HEK293 (cell line): ENCODE measurements around the gene NOD2.

ENCODE experiments used
- CTCF ChIA-PET: fragments of 350-600 bp; formaldehyde crosslinking; extraction: SDS; loops from one replicate; lab custom pipeline; 2021; ENCODE audit warnings: antibody characterized with exemption; lab: Yijun Ruan, JAX
- POLR2A ChIA-PET: fragments of 300-600 bp; formaldehyde crosslinking; extraction: SDS; loops from one replicate; lab custom pipeline; 2020; ENCODE audit warnings: antibody characterized with exemption, inconsistent platforms; lab: Yijun Ruan, JAX
- H3K27ac ChIP-seq: fragments of 200-500 bp; sonication (Bioruptor generic); 2 replicates; pipeline ENCODE4 v1.5.1; 2014; ENCODE audit warnings: low read depth, low read length, control low read depth, inconsistent platforms; ENCODE audit errors: extremely low read depth
- H3K36me3 ChIP-seq, 2 experiments: fragments of 200-500 bp in 1 of 2; sonication (Bioruptor generic) in 1 of 2; 1 replicate in 1 of 2; 2 replicates in 1 of 2; pipeline ENCODE4 v1.5.1; 2014 to 2017; ENCODE audit warnings: inconsistent platforms in 2 of 2, low read length in 2 of 2; ENCODE audit not compliant: control insufficient read depth in 2 of 2, insufficient read depth in 1 of 2
- H3K4me1 ChIP-seq: fragments of 200-500 bp; sonication (Bioruptor generic); 2 replicates; pipeline ENCODE4 v1.5.1; 2014; ENCODE audit warnings: mild to moderate bottlenecking, low read length, inconsistent platforms; ENCODE audit not compliant: control insufficient read depth, insufficient read depth
- H3K4me3 ChIP-seq: 2 replicates; pipeline ENCODE4 v1.5.1; 2011; ENCODE audit warnings: low read depth, mild to moderate bottlenecking, control low read depth, low read length, moderate library complexity
- H3K9me3 ChIP-seq: fragments of 200-500 bp; sonication (Bioruptor generic); 2 replicates; pipeline ENCODE4 v1.5.1; 2014; ENCODE audit warnings: low read depth, low read length, inconsistent platforms; ENCODE audit not compliant: control insufficient read depth, insufficient read depth
- MEIS1 ChIP-seq: sonication (generic); formaldehyde crosslinking; IDR thresholded peaks from 2 replicates; pipeline ENCODE4 v1.8.1; 2022; ENCODE audit warnings: missing genetic modification reagents, mild to moderate bottlenecking, borderline replicate concordance
- ZBTB7A ChIP-seq: fragments of 450-650 bp; formaldehyde crosslinking; IDR thresholded peaks from 2 replicates; pipeline ENCODE4 v1.5.1; 2016; ENCODE audit warnings: low read depth, missing biosample characterization, missing genetic modification characterization
- ZFP37 ChIP-seq: fragments of 450-650 bp; formaldehyde crosslinking; IDR thresholded peaks from 2 replicates; pipeline ENCODE4 v1.5.1; 2016; ENCODE audit warnings: missing biosample characterization, missing genetic modification characterization
- ZFP41 ChIP-seq: fragments of 450-650 bp; formaldehyde crosslinking; IDR thresholded peaks from 2 replicates; pipeline ENCODE4 v1.5.1; 2016; ENCODE audit warnings: missing biosample characterization, missing genetic modification characterization, borderline replicate concordance
- ZNF121 ChIP-seq: fragments of 450-650 bp; formaldehyde crosslinking; IDR thresholded peaks from 2 replicates; pipeline ENCODE4 v1.5.1; 2016; ENCODE audit warnings: missing biosample characterization, missing genetic modification characterization
- ZNF426 ChIP-seq: fragments of 450-650 bp; formaldehyde crosslinking; IDR thresholded peaks from 2 replicates; pipeline ENCODE4 v1.5.1; 2017; ENCODE audit warnings: missing biosample characterization, missing genetic modification characterization, mild to moderate bottlenecking, inconsistent platforms, moderate library complexity
- ZNF473 ChIP-seq: fragments of 450-650 bp; formaldehyde crosslinking; IDR thresholded peaks from 2 replicates; pipeline ENCODE4 v1.5.1; 2017; ENCODE audit warnings: missing biosample characterization, missing genetic modification characterization
- ZNF48 ChIP-seq: fragments of 450-650 bp; formaldehyde crosslinking; IDR thresholded peaks from 2 replicates; pipeline ENCODE4 v1.5.1; 2016; ENCODE audit warnings: missing biosample characterization, missing genetic modification characterization
- ZNF558 ChIP-seq: fragments of 450-650 bp; formaldehyde crosslinking; IDR thresholded peaks from 2 replicates; pipeline ENCODE4 v1.5.1; 2016; ENCODE audit warnings: missing biosample characterization, missing genetic modification characterization
- ZNF610 ChIP-seq: fragments of 450-650 bp; formaldehyde crosslinking; IDR thresholded peaks from 2 replicates; pipeline ENCODE4 v1.5.1; 2016; ENCODE audit warnings: missing biosample characterization, missing genetic modification characterization, borderline replicate concordance
- ZNF624 ChIP-seq: fragments of 450-650 bp; formaldehyde crosslinking; IDR thresholded peaks from 2 replicates; pipeline ENCODE4 v1.5.1; 2017; ENCODE audit warnings: missing biosample characterization, missing genetic modification characterization
- ZNF837 ChIP-seq: fragments of 450-650 bp; formaldehyde crosslinking; IDR thresholded peaks from 2 replicates; pipeline ENCODE4 v1.5.1; 2016; ENCODE audit warnings: missing biosample characterization, missing genetic modification characterization
- ZSCAN30 ChIP-seq: fragments of 450-650 bp; IDR thresholded peaks from 2 replicates; pipeline ENCODE4 v1.5.1; 2018; ENCODE audit warnings: missing biosample characterization, mild to moderate bottlenecking, missing genetic modification characterization, moderate library complexity
- TF ChIP-seq, protein P1 (sequence below): fragments of 450-650 bp; formaldehyde crosslinking; IDR thresholded peaks from 2 replicates; pipeline ENCODE4 v1.5.1; 2016; ENCODE audit warnings: missing biosample characterization, missing genetic modification characterization
- TF ChIP-seq, protein P2 (sequence below): fragments of 450-650 bp; formaldehyde crosslinking; IDR thresholded peaks from 2 replicates; pipeline ENCODE4 v1.5.1; 2016; ENCODE audit warnings: missing biosample characterization, missing genetic modification characterization
- TF ChIP-seq, protein P3 (sequence below): fragments of 450-650 bp; formaldehyde crosslinking; IDR thresholded peaks from 2 replicates; pipeline ENCODE4 v1.5.0; 2017; ENCODE audit warnings: missing biosample characterization, missing genetic modification characterization, borderline replicate concordance
- TF ChIP-seq, protein P4 (sequence below): fragments of 450-650 bp; formaldehyde crosslinking; IDR thresholded peaks from 2 replicates; pipeline ENCODE4 v1.5.1; 2017; ENCODE audit warnings: missing biosample characterization, missing genetic modification characterization
- TF ChIP-seq, protein P5 (sequence below): fragments of 450-650 bp; formaldehyde crosslinking; IDR thresholded peaks from 2 replicates; pipeline ENCODE4 v1.5.1; 2017; ENCODE audit warnings: missing biosample characterization, missing genetic modification characterization
- TF ChIP-seq, protein P6 (sequence below): fragments of 450-650 bp; IDR thresholded peaks from 2 replicates; pipeline ENCODE4 v1.5.1; 2018; ENCODE audit warnings: missing biosample characterization, mild to moderate bottlenecking, missing genetic modification characterization

The NOD2 gene

DNA sequence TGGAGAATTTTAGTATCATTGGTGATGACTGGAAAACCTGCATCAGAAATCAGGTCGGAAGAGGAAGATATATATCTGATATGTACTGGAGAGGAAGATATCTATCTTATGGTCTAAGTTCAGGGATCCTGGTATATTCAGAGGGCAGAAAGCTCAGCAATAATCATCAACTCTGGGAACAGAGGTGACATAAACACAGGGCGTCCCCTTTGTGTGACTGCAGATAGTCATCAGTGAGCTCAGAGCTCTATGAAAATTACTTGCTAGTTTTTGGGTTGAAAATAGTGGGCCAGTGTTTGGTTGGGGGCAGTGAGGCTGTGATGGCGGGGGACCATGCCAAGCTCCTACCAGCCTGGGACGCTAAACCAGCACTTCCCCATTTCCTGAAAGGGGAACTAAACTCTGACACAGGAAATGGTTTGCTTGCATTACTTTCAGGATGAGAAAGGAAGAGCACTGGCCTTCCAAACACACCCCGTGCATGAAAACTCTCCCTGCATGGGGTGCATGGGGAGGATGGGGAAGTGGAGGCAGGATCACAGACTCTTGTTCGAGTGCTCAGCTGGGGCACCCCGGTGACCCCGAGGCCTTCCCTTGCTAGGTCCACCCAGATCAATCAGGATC lies 15.8 kb downstream of the NOD2 start:
- TF ChIP-seq, protein P1, sequence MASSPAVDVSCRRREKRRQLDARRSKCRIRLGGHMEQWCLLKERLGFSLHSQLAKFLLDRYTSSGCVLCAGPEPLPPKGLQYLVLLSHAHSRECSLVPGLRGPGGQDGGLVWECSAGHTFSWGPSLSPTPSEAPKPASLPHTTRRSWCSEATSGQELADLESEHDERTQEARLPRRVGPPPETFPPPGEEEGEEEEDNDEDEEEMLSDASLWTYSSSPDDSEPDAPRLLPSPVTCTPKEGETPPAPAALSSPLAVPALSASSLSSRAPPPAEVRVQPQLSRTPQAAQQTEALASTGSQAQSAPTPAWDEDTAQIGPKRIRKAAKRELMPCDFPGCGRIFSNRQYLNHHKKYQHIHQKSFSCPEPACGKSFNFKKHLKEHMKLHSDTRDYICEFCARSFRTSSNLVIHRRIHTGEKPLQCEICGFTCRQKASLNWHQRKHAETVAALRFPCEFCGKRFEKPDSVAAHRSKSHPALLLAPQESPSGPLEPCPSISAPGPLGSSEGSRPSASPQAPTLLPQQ (tag by site-specific recombination) = no peak
- TF ChIP-seq, protein P2, sequence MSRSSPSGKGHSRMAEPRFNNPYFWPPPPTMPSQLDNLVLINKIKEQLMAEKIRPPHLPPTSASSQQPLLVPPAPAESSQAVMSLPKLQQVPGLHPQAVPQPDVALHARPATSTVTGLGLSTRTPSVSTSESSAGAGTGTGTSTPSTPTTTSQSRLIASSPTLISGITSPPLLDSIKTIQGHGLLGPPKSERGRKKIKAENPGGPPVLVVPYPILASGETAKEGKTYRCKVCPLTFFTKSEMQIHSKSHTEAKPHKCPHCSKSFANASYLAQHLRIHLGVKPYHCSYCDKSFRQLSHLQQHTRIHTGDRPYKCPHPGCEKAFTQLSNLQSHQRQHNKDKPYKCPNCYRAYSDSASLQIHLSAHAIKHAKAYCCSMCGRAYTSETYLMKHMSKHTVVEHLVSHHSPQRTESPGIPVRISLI (tag by site-specific recombination) = no peak
- TF ChIP-seq MEIS1 = no peak
- no peak for TF ChIP-seq ZNF48 (tag by site-specific recombination)
- no peak for TF ChIP-seq ZNF558 (tag by site-specific recombination)
- no peak for TF ChIP-seq ZNF473 (tag by site-specific recombination)
- TF ChIP-seq ZNF426 (tag by site-specific recombination) = no peak
- TF ChIP-seq, all 188 proteins: peak for 0
- Histone ChIP-seq H3K36me3 (no peaks in the 10 kb centered on the region), H3K9me3 (no peaks in the 10 kb centered on the region), H3K4me1 (no peaks in the 10 kb centered on the region), H3K27ac (no peak overlapping the region), H3K4me3 (no peak overlapping the region)
- CTCF ChIA-PET = no interaction called here
- POLR2A ChIA-PET = no interaction called here

DNA sequence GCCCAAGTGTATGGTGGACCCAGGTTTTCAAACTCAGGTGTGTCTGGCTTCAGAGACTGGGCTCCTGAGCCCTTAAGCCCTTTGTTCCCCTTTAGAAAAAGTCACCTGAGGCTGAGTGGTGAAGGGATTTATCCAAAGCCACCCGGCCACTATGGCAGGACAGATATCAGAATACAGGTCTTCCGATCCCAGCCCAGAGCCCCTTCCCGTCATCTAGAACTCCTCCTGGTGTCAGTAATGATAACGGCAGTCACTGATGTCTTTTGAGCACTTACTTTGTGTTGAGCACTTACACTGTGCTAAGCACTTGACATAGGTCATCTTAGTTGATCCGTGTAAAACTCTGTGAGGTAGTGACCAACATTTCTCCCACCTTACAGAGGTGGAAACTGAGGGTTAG lies 16.6 kb downstream of the NOD2 start:
- POLR2A ChIA-PET = no interaction called here
- TF ChIP-seq ZNF610 (tag by site-specific recombination) = no peak
- TF ChIP-seq ZNF624 = no peak
- TF ChIP-seq ZFP37 (tag by site-specific recombination) = no peak
- no peak for TF ChIP-seq ZNF837 (tag by site-specific recombination)
- TF ChIP-seq ZSCAN30 = no peak
- no peak for TF ChIP-seq ZNF121 (tag by site-specific recombination)
- TF ChIP-seq, protein P3, sequence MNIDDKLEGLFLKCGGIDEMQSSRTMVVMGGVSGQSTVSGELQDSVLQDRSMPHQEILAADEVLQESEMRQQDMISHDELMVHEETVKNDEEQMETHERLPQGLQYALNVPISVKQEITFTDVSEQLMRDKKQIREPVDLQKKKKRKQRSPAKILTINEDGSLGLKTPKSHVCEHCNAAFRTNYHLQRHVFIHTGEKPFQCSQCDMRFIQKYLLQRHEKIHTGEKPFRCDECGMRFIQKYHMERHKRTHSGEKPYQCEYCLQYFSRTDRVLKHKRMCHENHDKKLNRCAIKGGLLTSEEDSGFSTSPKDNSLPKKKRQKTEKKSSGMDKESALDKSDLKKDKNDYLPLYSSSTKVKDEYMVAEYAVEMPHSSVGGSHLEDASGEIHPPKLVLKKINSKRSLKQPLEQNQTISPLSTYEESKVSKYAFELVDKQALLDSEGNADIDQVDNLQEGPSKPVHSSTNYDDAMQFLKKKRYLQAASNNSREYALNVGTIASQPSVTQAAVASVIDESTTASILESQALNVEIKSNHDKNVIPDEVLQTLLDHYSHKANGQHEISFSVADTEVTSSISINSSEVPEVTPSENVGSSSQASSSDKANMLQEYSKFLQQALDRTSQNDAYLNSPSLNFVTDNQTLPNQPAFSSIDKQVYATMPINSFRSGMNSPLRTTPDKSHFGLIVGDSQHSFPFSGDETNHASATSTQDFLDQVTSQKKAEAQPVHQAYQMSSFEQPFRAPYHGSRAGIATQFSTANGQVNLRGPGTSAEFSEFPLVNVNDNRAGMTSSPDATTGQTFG (tag by site-specific recombination) = no peak
- TF ChIP-seq, protein P4, sequence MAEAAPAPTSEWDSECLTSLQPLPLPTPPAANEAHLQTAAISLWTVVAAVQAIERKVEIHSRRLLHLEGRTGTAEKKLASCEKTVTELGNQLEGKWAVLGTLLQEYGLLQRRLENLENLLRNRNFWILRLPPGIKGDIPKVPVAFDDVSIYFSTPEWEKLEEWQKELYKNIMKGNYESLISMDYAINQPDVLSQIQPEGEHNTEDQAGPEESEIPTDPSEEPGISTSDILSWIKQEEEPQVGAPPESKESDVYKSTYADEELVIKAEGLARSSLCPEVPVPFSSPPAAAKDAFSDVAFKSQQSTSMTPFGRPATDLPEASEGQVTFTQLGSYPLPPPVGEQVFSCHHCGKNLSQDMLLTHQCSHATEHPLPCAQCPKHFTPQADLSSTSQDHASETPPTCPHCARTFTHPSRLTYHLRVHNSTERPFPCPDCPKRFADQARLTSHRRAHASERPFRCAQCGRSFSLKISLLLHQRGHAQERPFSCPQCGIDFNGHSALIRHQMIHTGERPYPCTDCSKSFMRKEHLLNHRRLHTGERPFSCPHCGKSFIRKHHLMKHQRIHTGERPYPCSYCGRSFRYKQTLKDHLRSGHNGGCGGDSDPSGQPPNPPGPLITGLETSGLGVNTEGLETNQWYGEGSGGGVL = no peak
- Histone ChIP-seq H3K36me3 (no peaks in the 10 kb centered on the region), H3K27ac (no peak overlapping the region), H3K4me3 (no peak overlapping the region), H3K4me1 (no peaks in the 10 kb centered on the region), H3K9me3 (no peaks in the 10 kb centered on the region)
- CTCF ChIA-PET = no interaction called here

DNA sequence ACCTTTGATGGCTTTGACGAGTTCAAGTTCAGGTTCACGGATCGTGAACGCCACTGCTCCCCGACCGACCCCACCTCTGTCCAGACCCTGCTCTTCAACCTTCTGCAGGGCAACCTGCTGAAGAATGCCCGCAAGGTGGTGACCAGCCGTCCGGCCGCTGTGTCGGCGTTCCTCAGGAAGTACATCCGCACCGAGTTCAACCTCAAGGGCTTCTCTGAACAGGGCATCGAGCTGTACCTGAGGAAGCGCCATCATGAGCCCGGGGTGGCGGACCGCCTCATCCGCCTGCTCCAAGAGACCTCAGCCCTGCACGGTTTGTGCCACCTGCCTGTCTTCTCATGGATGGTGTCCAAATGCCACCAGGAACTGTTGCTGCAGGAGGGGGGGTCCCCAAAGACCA lies 17.6 kb downstream of the NOD2 start:
- ChIA-PET POLR2A (no interaction called here), CTCF (no interaction called here)
- H3K4me1 ChIP-seq = no peaks in the 10 kb centered on the region
- no peak overlapping the region for H3K27ac ChIP-seq
- H3K9me3 ChIP-seq = no peaks in the 10 kb centered on the region
- no peak overlapping the region for H3K4me3 ChIP-seq
- H3K36me3 ChIP-seq = no peaks in the 10 kb centered on the region
- TF ChIP-seq, protein P5, sequence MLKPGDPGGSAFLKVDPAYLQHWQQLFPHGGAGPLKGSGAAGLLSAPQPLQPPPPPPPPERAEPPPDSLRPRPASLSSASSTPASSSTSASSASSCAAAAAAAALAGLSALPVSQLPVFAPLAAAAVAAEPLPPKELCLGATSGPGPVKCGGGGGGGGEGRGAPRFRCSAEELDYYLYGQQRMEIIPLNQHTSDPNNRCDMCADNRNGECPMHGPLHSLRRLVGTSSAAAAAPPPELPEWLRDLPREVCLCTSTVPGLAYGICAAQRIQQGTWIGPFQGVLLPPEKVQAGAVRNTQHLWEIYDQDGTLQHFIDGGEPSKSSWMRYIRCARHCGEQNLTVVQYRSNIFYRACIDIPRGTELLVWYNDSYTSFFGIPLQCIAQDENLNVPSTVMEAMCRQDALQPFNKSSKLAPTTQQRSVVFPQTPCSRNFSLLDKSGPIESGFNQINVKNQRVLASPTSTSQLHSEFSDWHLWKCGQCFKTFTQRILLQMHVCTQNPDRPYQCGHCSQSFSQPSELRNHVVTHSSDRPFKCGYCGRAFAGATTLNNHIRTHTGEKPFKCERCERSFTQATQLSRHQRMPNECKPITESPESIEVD (tag by site-specific recombination) = no peak
- TF ChIP-seq, protein P6, sequence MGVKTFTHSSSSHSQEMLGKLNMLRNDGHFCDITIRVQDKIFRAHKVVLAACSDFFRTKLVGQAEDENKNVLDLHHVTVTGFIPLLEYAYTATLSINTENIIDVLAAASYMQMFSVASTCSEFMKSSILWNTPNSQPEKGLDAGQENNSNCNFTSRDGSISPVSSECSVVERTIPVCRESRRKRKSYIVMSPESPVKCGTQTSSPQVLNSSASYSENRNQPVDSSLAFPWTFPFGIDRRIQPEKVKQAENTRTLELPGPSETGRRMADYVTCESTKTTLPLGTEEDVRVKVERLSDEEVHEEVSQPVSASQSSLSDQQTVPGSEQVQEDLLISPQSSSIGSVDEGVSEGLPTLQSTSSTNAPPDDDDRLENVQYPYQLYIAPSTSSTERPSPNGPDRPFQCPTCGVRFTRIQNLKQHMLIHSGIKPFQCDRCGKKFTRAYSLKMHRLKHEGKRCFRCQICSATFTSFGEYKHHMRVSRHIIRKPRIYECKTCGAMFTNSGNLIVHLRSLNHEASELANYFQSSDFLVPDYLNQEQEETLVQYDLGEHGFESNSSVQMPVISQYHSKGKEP (tag by site-specific recombination) = no peak
- TF ChIP-seq ZFP41 (tag by site-specific recombination) (no peak), ZBTB7A (tag by site-specific recombination) (no peak)
